NK-92 (cell line): ENCODE measurements around the gene OPHN1.
"Not testable (repeated sequence)": the region's sequence is repeated elsewhere in the genome, so short reads cannot be mapped to it uniquely, and the experiment has no call there.

Source experiments
- DNase-seq: peaks from one replicate; lab custom pipeline; 2025; ENCODE audit not compliant: unreplicated experiment; lab: John Stamatoyannopoulos, UW

OPHN1 gene

DNA sequence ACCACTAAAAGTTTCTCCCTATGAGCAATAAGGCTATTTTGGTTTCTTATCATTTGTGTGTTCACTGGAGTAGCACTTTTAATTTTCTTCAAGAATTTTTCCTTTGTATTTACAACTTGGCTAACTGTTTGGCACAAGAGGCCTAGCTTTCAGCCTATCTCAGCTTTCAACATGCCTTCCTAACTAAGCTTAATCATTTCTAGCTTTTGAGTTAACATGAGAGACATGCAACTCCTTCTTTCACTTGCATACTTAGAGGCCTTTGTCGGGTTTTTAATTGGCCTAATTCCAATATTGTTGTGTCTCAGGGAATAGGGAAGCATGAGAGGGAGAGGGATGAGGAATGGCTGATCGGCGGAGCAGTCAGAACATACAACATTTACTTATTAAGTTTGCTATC is 349.8 kb downstream of the OPHN1 start:
- no peak for DNase-seq

DNA sequence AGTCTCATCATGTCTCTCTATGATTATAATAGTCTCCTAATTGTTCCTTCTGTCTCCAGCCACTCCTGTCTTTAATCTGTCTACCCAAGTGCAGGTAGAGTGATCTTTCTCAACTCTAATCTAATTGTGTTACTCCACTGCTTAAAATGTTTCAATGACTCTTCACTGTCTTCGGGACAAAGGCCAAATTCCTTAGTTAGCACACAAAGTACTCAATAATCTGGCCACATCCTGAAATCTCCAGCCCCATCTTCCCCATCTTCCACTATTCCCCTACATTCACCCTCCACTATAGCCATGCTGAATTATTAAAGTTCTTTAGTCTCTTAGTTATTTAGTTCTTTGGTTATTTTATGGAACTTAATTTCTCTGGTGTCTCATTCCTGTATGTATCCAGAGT is 353.3 kb downstream of the OPHN1 start:
- no peak for DNase-seq

DNA sequence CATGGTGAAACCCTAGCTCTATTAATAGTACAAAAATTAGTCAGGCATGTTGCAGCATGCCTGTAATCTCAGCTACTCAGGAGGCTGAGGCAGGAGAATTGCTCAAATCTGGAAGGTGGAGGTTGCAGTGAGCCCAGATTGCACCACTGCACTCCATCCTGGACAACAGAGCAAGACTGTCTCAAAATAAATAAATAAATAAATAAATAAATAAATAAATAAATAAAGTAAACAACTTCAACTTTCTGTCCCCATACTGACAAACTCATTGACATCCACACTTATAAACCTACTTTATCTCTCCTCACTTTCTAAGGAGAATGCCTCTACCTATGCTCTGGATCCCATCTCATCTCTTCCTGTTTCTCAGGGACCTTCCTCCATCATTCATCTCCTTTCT is 354.5 kb downstream of the OPHN1 start:
- not testable (repeated sequence) for DNase-seq

DNA sequence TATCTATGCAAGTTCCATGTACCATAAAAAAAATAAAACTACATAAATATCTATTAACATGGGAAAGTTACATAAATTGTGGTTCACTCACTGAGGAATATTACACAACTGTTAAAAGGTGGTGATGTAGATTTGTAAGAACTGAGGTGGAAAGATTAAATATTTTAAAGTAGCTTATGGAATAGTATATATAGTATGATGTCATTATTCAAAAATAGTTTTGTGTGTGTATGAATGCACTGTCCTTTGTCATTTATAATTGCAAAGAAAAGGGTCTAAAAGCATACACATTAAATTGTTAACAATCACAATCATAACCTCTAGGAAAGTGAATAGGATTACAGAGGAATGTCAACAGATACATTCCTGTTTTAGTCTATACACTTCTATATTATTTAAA is 355.9 kb downstream of the OPHN1 start:
- no peak for DNase-seq

DNA sequence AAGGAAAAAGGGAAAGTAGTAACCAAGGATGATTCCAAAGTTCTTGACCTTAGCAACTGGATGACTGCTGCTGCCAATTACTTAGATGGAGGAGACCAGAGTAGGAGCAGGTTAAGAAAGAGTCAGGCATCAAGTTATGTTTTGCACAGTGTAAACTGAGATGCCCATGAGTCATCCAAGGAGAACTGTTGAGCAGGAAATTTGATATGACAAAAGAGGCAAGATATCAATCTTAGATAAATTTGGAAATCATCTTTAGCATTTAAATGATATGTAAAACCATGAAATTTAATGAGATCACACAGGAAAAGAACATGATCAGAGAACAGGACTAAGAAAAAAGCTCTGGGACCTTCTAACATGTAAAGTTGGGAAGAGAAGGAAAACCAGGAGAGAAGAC is 361.3 kb downstream of the OPHN1 start:
- DNase-seq, result no peak

DNA sequence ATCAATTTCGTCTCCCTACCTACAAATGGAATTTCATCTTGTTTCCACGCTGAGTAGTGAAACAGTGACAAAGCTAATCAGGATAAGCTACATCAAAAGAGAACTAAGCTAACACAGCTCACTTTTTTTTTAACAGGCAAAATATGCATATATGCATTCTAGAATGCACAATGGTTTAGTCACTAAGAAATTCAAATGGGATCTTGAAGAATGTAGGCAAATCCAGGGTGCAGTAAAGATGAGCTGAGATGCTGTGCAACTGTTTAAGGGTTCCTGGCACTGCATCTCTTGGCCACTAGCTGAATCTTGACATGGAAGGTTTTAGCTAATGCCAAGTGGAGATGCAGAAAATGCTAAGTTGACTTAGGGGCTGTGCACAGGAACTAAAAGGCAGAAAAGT is 363.2 kb downstream of the OPHN1 start:
- not testable (repeated sequence) for DNase-seq

DNA sequence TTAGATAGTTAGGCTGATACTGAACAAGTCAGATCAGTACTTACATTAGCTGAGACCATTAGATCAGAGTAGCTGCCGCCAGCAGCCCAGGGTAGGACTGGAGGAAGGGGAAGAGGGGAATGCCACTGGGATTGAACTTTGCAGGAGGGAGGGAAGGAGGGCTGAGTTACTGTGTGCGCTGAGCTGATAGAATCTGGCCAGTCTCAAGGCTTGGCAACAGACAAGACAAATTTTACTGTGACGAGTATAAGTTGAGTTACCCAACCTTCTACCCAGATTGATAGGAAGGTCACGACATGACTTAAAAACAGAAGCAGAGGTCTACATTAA is 372.1 kb downstream of the OPHN1 start:
- no peak for DNase-seq

DNA sequence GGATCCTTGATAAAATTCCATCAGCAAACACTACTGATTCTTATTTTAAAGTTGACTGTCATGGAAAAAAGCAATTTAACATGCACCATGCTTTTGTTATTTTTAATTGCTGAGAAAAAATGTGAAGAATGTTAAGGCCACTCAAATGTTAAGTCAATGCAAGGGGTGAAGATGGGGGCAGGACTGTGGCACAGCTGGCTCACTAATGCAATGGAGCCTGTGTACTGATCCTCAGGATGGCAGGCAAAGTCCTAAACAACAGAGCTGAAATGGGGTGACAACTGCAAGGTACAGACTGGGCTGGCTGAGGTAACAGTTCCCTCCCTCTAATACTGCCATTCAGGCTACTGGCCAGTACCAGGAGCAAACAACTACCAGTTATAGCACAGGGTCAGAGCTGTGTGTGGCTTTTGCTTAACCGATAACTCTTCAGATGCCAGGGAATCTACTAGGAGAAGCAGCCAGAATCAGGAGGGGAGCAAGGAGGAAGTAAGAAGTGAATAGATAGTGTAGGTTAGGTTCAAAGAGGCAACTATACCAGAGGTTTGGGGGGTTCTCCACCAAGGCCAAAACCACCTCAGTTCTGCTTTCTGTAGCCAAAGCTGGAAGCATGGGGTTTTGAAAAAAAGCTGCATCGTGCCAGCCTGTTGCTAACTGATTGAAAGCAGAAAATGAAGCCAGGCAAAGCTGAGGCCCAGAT is 372.6 kb downstream of the OPHN1 start:
- no peak for DNase-seq

DNA sequence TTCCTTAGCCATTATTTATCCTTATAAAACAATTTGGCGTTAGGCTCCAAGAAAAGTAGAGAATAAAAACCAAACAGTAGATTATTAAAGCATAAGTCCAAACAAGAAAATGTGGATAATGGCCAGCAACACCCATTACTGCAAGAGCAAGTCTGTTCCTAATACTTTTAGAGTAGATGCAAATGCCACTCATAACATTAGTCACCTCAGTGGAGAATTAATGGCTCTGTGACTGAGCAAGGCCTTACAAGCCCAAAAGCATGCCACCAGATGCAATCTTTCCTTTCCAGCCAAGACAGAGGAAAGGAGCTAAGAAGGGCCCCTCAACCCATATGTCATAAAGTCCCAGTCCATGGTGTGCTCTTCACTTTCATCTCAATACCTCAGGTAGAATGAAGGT is 373.8 kb downstream of the OPHN1 start:
- no peak for DNase-seq

DNA sequence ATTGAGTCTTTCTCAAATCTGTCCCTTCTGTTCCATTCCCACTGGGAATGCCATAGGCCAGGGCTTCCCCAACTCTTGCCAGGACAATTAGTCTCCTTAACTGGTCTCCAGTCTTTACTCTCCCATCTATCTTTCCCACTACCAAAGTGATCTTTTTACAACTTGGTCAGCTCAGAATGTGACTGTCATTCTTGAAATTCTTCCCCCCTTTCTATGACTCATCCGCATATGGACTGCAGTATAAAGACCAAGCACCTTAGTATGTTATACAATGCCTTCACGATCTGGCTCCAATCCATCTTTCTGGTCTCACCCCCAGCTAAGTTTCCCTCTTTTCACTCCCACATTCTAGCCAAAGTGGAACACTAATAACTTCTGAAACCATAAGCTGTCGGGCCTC is 383.8 kb downstream of the OPHN1 start:
- no peak for DNase-seq

DNA sequence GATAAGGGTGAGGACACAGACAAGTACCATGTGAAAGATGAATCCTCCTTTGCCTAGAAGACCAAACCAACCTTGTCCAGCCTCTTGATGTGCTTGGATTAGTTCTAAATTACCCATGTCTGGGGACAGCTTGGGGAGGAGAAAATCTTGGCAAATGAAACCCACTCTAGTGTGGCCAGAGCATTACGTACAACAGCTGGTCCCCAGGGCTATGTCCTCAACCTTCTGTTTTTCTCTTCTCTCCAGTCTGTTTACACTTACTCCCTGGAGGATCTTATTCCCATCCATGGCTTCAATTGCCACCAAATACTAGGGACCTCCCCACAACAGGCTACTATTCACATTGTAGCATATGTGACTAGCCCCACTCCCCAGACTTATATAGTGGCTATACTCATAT is 384.5 kb downstream of the OPHN1 start:
- DNase-seq, result no peak

DNA sequence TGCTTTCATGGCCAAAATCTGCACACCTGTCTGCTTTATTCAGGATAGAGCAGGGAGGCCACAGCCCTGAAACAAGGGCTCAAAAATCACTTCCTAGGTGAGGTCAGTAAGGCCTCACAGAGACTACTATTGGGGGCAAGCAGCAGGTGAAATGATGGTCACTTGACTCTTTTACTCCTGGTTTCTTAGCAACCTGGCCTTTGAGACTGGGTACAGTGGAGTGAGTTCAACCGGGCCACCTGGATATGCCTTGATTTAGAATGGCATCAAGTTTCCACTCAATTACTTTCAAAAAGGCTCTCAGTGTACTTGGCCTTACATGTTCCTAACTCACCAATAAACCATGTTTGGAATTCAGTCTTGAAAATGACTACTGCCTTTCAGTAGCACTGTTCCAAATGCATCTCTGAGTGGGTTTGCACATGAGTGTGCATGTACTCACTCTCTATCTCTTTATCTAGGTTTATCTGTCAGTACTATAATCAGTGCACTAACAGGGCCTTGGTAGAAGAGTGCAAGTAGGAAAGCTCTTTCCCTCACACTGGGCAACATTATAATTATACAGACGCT is 388.2 kb downstream of the OPHN1 start:
- no peak for DNase-seq

DNA sequence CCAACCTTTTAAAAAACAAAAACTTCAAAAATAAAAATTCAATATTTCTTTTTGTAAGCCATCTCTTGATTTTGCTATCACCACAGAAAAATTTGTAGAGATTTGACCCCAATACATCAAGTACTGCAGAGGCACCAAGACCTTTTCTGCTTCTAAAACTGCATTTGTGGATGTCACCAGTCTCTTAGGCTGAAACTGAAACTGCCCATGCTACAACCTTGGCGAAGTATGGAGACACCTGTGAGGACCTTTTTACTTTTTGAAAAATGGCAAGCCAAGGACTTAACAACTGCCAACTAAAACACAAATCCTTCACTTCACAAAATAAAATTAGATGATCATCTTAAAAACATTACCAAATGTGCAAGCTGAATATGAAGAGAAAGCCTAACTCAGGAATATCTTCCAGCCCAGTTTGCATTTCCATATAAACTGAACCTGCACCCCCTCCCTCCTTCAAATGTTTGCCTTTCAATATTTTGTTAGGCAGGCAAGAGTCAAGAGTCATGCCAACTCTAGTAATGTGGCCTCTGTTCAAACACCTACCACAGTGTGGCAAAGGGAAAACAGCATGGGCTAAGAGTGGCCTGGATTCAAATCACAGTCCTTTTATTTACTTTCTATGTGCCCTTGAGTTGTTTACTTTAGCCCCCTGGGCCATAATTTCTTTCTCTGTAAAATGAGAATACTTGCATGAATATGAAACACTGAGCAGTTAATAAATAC is 389.4 kb downstream of the OPHN1 start:
- no peak for DNase-seq

DNA sequence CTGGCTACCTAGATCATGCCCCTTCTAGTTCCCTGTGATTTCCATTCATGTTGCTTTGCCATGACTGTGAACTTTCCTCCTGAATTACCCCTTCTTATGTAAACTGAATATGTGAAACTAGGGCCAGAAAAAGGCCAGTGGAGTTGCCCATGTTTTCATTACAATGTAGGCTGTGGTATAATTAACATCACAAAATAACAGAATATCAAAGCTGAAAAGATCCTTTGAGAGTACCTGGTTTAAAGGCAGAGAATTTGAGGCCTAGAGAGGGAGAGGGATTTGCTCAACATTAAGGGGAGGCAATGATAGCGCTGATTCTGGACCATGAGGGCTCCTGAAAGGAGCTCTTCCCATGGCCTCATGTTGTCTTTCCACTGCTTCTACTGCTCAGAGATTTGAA is 392.2 kb downstream of the OPHN1 start:
- no peak for DNase-seq

DNA sequence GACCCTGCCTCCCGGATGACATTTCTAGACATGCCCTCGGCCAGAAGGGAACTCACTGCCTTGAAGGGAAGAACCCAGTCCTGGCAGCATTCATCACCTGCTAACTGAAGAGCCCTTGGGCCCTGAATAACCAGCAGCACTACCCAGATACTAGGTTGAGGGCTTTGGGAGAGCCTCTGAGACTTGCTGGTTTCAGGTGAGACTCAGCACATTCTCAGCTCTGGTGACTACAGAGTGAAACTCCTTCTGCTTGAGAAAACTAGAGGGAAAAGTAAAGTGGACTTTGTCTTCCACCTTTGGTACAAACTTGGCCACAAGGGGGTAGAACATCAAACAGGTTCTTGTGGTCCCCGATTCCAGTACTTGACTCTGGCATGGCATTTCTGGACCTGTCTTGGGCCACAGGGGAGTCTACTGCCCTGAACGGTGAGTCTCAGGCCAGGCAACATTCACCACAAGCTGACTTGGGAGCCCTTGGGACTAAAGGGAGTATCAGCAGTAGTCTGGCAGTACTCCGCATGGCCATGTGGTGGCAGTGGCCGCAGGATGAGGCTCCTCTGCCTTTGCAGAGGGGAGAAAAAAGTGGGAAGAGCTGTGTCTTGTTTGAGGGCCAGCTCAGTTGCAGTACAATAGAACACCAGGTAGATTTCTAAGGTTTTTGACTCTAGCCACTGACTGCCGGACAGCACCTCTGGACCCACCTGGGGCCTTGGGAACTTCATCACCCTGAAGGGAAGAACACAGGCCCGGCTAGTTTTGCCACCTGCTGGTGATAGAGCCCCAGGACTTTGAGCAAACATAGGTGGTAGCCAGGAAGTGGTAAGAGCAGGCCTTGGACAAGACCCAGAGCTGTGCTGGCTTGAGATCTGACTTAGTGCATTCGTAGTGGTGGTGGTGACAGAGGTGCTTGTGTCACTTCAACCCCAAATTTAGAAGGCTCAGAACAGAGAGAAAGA is 414.8 kb downstream of the OPHN1 start:
- no peak for DNase-seq

DNA sequence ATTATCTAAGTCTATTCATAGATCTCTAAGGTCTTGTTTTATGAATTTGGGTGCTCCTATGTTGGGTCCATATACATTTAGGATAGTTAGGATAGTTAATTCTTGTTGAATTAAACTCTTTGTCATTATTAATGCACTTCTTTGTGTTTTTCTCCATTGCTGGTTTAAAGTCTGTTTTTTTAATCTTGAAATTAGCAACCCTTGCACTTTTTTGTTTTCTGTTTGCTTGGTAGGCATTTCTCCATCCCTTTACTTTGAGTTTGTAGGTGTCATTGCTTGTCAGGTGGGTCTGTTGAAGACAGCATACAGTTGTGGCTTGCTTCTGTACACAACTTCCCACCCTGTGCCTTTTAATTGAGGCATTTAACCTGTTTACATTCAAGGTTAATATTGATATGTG is 434.8 kb downstream of the OPHN1 start:
- DNase-seq, result no peak
